Skin of body (tissue), 2 donors: ENCODE measurements around the gene CCDC174. TPM values are rescaled to one million over a fixed set of nuclear protein-coding genes. Genes with fewer than 3 reads are reported as not detected.

Source experiments
- DNase-seq: peaks from one replicate; lab custom pipeline; 2025; lab: John Stamatoyannopoulos, UW
- total RNA-seq: library from RNA; depleted of rRNA; stranded (reverse); fragments of >200 nt; gene quantifications from one replicate; pipeline ENCODE4 v1.2.3, GENCODE V29; 2014

The CCDC174 gene
- total RNA-seq, 1 donor from 2014 or later, result 15.1 TPM

GRCh38 chr3:14625443-14625842, 26.1 kb upstream of the CCDC174 start:
- no peak for DNase-seq

GRCh38 chr3:14627815-14628214, 23.7 kb upstream of the CCDC174 start:
- DNase-seq, result no peak

GRCh38 chr3:14628406-14628805, 23.2 kb upstream of the CCDC174 start:
- DNase-seq, result no peak

GRCh38 chr3:14630404-14631100, 21.0 kb upstream of the CCDC174 start:
- DNase-seq, result no peak

- DNase-seq, result no peak
Measured at GRCh38 chr3:14631101-14631497, 20.5 kb upstream of the CCDC174 start.

- no peak for DNase-seq
Measured at GRCh38 chr3:14631687-14632441, 19.7 kb upstream of the CCDC174 start.

- DNase-seq, result no peak
Measured at GRCh38 chr3:14632442-14632930, 19.1 kb upstream of the CCDC174 start.

GRCh38 chr3:14633417-14633816, 18.1 kb upstream of the CCDC174 start:
- no peak for DNase-seq

GRCh38 chr3:14633819-14634424, 17.6 kb upstream of the CCDC174 start:
- DNase-seq, result no peak

GRCh38 chr3:14634763-14635400, 16.7 kb upstream of the CCDC174 start:
- no peak for DNase-seq

GRCh38 chr3:14636496-14637087, 15.0 kb upstream of the CCDC174 start:
- no peak for DNase-seq

- DNase-seq, result no peak
Measured at GRCh38 chr3:14640157-14640562, 11.4 kb upstream of the CCDC174 start.

- no peak for DNase-seq
Measured at GRCh38 chr3:14640734-14641133, 10.8 kb upstream of the CCDC174 start.

GRCh38 chr3:14641346-14641745, 10.2 kb upstream of the CCDC174 start:
- DNase-seq, result no peak

GRCh38 chr3:14645453-14645852, 6.1 kb upstream of the CCDC174 start:
- DNase-seq, result no peak

- no peak for DNase-seq
Measured at GRCh38 chr3:14646131-14646573, 5.4 kb upstream of the CCDC174 start.

GRCh38 chr3:14646589-14647413, 4.8 kb upstream of the CCDC174 start:
- DNase-seq, result no peak

GRCh38 chr3:14647976-14648955, 3.3 kb upstream of the CCDC174 start:
- DNase-seq, result no peak

GRCh38 chr3:14649466-14649865, 2.1 kb upstream of the CCDC174 start:
- no peak for DNase-seq
